Measurements from ENCODE around the gene GULP1.
"Not testable (repeated sequence)": the region's sequence is repeated elsewhere in the genome, so short reads cannot be mapped to it uniquely, and the experiment has no call there.

The GULP1 gene

DNA sequence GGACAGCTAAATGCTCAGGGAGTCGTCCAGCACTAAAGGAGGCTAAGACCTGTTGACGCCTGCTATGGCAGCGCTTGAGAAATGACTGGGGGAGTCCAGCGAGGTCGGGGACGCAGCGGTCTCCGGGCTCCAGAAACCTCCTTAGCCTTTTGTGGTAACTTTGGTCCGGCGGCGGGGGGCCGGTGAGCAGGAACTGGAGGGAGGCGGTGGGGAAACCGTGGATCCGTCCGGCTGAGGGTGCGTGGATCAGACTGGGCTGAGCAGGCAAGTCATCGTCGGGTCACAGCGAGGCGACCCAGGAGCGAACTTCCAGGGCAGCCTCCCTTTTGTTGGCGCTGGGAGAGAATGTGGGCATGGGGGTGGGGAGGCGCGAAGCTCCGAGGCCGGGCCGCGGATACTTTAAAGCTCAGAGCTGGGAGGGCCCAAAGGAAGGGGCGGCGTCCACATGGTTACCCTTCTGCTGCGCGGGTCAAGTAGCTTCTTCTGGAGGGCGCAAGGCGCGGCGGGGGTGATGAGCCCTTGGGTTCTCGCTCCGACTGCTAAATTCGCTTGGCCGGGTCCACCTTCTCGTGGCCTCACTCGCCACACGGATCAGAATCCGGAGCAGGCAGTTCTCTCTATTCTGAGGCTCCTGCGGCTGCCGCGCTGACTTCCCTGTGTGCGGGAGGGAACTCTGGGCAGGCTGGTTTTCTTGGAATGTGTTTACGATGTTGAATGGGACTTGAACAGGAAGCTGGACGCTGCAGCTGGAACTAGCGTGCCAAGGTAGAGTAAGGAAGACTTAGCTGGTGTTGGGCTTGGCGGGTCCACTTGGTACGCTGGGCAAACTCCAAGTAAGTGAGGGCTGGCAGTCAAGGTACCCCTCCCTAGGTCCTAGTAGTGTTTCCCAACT lies 920 bp downstream of the GULP1 start:
- DNase-seq (ENCODE audit: low read depth) = peak; percentile 91

DNA sequence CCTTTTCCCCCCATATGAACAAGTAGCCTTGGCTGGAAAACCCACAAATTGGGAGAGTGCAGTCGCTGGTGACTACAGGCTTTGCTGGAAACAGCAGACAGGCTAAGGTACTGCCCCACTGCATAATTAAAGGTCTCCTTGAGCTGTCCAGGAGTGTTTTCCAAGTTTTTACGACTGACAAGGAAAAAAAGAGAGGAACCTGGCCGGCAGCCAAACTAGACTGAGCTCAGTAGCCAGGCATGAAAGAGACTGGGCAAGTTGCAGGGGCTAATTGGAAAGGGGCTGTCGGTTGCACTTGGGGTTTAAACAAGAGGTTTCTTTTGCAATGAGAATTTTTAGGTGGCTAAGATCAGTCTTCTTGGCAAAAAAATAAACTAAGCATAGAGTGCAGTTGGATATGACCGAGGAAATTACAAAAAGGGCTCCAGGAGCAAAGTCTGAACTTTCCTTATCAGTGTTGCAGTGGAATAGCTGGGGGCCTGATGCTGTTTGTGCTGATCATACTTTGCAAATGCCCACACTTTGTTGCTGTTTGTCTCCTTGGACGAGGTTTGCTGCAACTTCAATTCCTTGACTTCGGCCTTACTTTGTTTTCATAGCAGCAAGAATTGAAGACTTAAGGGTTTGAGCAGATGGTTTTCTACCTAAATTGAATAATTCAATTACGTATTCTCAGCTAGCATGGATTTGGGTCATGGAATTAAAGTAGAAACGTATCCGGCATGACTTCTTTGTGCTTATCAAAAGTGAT lies 2.1 kb downstream of the GULP1 start:
- peak; percentile 81 for DNase-seq (ENCODE audit: low read depth)

DNA sequence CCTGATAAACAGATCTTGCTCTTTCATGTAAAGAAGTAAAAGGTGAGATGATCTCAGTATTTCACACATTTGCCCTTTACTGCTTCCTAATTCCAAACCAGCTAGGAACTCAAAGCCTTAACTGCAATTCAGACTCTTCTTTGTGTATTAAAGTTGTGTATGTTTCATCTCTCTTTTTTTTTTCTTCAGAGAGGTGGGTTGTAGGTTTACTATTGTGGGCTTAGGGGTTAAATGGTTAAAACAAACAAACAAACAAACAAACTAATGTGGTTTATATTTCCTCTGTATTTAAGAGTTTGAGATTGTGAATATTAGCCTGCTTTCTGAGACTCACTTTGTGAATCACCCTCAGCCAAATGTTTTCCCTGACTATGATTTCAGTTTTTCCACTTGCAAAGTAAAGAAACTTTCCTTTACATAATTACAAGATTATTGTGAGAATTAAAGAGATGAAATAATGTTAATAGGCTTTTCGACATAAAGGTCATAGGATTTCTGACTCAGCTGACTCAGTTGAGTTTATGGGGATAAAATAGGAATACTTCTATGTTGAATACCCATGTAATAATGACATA lies 2.8 kb downstream of the GULP1 start:
- DNase-seq (ENCODE audit: low read depth) = peak; percentile 34

DNA sequence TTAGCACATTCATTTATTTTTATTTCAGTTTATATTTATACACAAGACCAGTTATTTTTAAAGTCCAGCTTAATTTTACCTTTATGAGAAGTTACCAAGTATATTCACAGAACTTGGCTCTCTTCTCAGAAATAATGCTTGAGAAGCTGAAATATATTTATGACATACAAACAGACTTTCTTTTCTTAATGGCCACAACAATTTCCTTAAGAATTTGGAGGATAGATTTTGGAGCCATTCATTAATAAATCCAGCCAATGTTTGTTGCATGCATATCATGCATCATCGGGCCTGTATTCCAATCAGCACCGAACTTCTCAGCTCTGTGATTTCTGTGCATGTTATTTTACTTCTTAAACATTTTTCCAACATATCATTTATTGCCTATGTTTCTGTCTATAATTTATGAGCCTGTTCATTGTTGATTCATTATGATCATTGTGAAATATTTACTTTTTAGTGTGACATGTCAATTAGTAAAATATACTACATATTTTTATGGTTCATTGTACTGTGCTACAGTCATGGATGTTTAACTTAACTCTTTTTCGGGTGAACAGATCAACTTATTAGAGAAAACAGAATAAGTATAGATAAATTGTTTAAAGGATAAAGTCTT lies 3.5 kb downstream of the GULP1 start:
- no peak for DNase-seq (ENCODE audit: low read depth)

DNA sequence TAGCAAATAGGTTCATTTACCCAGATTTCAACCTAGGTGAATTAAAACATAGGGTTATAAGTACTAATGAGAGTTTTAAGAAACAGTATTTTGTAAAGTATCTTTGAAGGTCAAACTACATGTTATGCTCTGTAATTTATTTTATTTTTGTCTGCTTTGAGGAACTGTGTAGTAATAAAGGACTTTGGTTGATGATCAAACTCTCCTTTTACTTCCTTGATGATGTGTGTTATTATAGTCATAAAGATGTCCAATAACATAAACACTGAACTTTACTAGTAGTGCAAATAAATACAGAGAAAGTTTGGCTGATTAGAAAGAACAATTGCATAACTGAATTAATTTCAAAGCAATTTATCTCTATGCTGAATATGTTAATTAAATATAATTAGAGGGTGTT lies 6.3 kb downstream of the GULP1 start:
- DNase-seq (ENCODE audit: low read depth) = no peak

DNA sequence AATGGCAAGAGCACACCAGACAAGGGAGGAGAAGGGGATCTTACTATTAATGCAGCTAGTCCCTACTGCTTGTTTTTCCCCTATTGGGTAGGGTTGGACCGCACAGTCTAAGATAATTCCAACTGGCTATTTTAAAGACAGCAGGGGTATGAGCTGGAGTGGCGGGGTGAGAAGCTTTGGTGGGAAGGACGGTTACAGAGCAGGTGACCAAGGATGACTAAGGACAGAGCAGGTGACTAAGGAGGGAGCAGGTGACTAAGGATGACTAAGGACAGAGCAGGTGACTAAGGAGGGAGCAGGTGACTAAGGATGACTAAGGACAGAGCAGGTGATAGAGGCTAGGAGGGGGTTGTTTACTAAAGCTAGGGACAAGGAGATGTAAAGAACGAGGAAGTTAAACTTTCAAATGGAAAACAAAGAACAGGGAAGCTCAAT lies 7.3 kb downstream of the GULP1 start:
- not testable (repeated sequence) for DNase-seq (ENCODE audit: low read depth)

DNA sequence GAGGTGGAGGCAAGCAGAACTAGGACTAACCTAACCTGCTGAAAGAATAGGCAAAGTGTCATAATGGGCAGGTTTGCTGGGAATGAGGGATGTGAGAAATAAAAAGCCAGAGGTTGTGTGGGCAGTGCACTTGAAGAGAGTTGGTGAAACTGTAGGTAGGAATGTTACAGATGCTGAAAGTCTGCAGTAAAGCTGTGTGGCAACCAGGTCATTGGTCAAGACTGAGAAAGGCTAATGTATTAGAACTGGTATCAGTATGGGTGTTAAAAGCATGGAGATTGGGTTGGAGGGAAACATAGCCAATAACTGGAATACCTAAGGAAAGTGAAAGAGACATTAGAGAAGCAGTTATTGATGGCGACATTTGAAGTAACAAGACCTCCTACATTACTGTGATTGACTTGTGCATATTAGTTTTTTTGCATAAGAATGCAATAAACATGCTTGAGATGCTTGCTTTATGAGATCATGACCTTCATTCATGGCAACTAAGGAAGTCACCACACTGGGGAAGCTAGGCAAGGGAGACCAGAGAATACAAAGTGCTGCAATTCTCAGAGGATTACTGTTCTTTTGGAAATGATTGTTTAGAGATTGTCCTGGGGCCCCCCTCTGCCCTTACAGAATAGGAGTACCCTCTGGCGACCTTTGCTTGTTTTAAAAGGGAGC lies 11.8 kb downstream of the GULP1 start:
- peak; percentile 91 for DNase-seq (ENCODE audit: low read depth)

DNA sequence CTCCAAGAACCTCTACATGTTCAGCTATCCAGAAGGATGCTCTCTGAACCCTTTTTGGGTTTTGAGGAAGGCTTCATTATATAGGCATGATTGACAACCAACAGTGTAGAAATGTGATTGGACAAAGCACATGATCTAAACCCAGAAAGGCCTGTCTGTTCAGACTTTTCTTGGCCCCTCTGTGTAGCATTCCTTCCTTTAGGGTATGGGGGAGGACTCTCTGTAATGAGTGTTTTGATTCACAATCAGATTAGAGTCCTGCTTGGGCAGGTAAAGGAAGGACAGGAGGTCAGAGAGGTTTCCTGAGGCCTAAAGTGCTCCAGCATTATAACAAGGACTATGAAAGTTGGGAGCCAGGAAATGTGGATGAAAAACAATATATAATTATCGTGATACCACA lies 13.6 kb downstream of the GULP1 start:
- no peak for DNase-seq (ENCODE audit: low read depth)

DNA sequence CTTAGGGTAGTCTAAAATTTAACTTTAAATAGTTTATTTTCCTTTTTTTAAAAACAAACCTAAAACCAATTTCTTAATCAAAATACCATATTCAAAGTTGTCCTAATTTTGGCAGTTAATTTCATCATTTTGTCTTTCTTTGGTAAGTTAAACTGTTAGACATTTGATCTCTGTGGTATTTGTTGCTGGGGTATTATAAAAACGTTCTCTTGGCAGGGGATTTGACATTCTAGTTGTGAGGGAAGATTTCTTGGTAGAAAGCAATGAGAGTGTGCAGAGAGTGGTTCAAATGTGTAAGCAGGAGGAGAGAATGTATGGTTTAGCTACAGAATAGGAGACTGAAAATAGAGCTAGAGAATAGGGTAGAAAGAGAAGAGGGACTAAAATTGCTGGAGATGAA lies 14.6 kb downstream of the GULP1 start:
- DNase-seq (ENCODE audit: low read depth) = no peak

DNA sequence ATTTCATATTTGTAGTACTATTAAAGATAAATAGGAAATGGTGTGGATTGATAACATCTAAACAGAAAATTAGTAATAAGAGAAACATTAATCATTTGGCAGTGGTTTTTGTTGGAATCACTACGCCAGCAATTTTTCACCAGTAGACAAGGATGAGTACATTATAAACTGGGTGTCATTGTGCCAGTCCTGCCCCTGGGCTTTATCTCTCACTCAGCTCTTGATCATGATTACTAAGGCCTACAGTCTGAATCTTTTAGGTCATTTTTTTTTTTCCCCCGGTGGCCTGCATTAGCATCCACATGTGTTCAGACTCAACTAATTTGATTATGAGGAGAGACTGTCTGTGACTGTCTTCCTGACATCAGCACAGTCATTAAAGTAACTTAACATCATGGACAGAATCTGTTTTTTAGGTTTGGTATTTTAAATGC lies 16.2 kb downstream of the GULP1 start:
- DNase-seq (ENCODE audit: low read depth) = peak; percentile 54

DNA sequence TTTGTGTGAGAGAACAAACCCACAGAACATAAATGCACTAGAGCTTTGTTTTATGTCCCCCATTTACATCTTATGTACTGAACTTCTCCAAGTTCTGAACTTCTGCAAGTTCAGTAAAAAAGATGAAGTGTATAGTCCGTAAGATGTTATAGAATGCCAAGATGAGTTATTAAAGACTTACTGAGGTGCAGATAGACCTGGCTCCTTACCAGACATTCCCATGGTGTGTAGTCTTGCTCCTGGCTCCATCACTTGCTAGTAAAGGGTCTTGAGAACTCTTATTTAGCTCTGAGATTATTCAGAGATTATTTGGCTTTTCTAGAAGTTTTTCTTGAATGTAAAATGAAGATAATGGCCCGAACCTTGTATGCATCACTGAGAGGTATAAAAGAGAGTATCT lies 16.8 kb downstream of the GULP1 start:
- no peak for DNase-seq (ENCODE audit: low read depth)

DNA sequence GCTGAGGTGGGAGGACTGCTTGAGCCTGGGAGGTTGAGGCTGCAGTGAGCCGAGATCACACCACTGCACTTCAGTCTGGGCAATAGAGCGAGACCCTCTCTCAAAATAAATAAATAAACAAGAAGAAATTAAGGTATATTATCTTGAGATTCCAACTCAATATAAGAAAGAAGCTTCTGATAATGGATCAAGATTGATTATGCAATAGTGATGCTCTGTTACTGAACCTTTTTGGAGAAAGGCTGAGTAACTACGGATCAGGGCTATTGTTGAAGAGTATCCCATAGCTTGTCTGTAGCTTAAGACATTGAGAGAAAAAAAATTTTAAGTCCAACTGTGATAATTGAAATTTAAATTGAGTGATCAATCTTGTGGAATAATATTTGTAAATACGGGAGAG lies 17.7 kb downstream of the GULP1 start:
- DNase-seq (ENCODE audit: low read depth) = no peak

DNA sequence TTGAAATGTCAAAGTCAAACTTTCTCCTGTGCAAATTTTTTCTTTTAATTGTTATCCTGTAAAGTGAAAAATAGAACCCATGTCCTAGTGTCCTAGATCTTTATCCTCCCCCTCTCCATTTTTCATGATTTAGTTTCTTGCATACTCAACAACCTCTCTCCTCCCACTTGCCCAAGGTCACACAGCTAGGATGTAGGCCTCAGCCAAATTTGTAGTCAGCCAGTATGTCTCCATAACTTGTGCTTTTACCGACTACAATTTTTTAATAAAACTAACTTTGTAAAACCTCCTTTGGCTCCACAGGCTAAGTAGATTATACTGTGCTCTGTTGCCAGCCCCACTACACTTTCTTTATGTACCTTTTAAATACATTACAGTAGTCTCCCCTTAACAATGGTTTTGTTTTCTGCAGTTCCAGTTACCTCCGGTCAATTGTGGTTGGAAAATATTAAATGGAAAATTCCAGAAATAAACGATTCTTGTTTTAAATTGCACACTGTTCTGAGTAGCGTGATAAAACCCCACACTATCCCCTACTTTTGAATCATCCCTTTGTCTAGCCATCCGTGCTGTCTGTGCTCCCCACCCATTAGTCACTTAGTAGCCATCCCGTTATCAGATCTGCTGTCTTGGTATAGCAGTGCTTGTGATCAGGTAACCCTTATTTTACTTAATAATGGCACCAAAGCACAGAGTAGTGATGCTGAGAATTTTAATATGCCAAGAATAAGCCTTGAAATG lies 22.8 kb downstream of the GULP1 start:
- peak; percentile 85 for DNase-seq (ENCODE audit: low read depth)

DNA sequence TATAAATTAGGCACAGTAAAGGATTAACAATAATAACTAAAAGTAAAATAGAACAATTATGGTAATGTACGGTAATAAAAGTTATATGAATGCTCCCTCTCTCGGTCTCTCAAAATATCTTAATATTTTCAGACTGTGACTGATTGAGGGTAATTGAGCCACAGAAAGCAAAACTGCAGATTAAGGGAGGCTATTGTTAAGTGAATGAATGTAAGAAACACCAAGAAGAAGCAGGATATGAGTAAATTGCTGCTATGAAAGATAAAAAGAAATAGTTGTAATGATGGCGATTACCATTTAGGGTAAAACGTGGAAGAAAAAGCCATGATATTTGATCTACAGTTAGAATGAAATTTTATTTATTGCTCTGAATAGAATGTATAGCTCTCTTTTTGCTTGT lies 24.1 kb downstream of the GULP1 start:
- no peak for DNase-seq (ENCODE audit: low read depth)

DNA sequence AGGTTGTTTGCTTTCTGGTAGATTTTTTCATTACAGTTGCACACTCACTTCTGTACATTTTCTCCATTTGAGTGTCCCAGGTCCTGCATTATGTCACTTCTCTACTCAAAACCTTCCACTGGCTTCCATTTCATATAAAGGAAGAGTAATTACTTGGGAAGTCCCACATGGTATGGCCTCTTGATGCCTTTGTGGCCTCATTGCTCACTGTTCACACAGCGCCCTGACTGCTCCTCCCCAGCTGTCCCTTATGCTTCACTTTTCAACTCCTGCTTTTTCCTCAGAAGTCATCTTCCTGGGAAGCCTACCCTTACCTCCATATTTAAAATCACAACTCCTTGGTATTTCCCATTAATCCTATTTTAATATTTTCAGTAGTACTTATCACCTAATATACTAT lies 24.7 kb downstream of the GULP1 start:
- DNase-seq (ENCODE audit: low read depth) = no peak

DNA sequence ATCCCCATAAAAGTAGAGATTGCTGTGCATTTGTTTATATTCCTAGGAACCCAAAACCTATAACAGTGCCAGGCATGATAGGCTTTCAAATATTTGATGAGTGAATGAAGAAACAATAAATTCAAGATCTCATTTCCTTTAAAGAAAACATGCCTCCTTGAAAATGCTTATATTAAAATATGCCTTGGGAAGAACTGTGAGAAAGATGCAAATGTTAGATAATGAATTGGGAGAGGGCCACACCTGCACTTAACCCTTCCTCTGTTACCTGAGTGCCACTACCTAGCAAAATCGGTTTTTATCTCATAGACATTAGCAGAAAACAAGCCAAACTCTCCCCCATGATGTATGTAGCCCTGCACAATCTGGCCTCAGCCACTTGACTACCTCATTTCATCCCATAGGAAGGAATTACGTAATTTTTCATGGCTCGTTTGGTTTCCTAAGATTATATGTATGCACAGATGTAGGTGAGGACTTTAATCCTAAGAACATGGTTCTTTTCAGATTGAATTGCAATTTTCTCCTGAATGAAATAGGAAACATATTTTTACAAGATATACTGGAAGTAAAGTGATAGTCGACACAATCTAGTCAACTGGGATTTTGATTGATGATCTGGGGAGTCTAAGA lies 25.2 kb downstream of the GULP1 start:
- no peak for DNase-seq (ENCODE audit: low read depth)

DNA sequence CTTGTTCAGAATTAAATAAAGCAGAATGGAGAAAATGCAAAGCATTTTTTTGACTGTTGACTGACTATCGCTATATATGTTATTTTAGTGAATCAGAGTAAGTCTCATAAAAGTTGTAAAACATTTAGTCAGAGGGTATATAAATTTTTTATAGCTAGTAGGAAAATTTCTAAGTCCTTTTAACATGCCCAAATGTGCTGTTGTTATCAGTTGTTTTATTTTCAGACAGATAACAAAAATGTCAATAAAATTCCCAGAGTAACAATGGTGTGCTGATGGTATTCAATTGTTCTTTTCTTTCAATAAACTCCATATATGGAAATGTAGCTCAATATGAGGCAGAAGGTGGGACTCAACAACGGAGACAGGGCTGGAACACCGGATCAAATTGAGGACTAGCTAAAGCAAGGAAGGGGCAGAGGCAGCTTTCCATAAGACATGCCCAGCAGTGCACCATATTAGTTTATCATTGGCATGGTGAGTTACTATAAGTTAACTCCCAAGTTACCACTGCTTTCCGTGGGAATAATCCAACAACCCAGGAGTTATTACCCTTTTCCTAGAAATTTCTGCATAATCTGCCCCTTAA lies 26.6 kb downstream of the GULP1 start:
- no peak for DNase-seq (ENCODE audit: low read depth)

DNA sequence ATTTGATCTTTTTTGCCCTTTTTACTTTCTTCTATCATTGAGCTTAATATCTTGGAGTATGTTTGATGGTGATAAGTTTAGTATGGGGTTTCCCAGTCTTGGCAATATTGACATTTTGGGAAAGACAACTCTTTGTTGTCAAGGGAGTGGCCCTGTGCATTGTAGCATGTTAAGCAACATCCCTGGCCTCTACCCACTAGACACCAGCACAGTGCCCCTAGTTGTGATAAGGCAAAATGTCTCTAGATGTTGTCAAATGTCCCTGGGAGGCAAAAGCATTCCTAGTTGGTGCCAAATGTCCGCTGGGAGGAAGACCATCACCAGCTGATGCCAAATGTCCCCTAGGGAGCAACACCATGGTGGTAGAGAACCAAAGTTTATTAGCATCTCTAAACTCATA lies 28.2 kb downstream of the GULP1 start:
- no peak for DNase-seq (ENCODE audit: low read depth)

DNA sequence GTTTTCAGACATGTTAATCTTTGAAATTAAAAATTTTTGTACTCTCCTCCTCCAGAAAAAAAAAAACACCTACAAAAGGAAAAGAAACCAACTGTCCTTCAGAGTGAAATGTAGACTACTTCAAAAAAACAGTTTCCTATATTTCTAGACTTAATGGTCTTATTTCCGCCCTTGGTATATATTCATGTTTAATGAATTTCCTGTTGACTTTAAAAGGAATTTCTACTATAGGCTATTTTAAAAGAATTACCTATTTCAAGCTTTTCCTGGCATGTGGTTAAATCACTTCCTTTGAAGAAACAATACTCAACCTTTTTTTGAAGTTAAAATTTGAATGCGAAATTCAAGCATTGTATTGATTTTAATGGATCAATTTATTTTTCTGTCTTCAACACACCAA lies 29.2 kb downstream of the GULP1 start:
- DNase-seq (ENCODE audit: low read depth) = peak; percentile 42

Measured in ELR (cell line).